NCI-H1417 (cell line): Measurements from ENCODE around the gene RPS3.

Experiments used
- DNase-seq, 3 experiments: peaks; one replicate each; lab custom pipeline; 2025; lab: John Stamatoyannopoulos, UW

RPS3 gene

GRCh38 chr11:75413864-75414263 is 14.5 kb downstream of the RPS3 start:
- no peak for DNase-seq

DNA sequence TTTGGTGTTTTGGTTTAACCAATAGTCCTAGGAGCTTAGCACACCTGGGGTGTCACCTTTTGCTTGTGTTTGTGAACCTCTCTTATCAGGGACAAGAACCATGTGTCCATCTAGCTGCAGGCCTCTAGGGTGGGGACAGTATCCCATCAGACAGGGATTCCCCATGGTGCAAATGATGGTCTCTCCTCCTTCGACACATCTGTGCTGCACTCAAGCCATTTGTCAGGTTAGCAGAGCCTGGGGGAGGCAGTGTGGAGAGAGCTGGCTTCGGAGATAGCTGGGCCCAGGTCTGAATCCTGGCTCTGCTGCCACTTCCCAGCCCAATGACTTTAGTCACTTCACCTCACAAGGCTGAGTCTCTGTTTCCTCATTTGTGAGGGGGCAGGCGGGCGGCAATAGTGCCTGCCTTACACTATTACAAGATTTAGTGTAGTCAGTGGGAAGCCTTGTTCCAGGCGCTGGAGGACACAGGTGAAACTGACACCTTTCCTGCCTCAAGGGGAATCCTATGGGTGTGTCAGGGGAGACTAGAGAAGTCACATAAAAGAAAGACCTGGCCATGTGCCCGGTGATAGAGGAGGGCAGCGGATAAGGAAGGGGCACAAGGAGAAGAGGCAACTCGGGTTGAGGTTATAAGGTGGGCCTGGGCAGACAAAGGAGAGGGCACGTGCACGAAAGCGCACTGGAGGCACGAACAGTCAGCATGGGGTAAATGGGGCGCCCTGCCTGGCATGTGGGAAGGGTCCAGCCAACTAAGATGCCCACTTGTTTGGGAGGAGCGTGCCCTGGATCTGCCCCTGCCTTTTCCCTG is 21.1 kb downstream of the RPS3 start:
- peak in 1 of 3 experiments; percentile 10 for DNase-seq

- DNase-seq, result no peak
These were observed 21.8 kb downstream of the RPS3 start for GRCh38 chr11:75421035-75421602.

DNA sequence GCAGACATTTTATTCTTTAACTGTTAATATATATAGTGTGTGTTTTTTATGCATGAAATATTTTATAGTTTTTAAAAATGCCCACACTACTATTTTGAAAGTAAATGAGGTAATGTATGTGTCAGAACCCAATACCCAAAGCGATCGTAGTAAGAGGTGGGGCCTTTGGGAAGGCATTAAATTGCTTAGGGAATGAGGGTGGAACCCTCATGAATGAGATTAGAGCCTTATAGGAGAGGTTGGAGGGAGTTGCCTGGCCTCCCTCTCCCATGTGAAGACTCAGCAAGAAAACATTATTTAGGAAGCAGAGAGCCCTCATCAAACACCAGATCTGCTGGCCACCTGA is 22.6 kb downstream of the RPS3 start:
- DNase-seq, result no peak

GRCh38 chr11:75422248-75423231 is 23.2 kb downstream of the RPS3 start:
- DNase-seq, result peak; percentile 30 to 86 (median 64)

DNA sequence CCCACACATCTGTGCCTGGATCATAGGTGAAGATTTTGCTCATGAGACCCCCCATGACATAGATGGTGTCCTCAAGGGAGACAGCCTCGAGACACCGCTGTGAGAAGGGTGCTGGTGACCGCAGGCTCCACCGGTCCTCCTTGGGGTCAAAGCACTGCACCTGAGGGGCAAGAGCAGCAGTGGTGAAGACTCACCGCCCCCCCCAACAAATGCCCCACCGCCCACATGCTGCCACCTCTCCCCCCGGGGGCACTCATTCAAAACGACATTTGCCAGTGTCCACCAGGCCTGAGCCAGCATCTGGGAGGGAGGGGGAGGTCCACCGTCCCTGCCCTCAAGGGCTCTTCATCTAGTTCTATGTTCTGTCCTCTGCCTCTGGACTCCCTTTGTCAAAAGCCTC is 24.4 kb downstream of the RPS3 start:
- no peak for DNase-seq

GRCh38 chr11:75424396-75424795 is 25.1 kb downstream of the RPS3 start:
- peak; percentile 32 to 68 (median 35) for DNase-seq

- no peak for DNase-seq
These were observed 26.1 kb downstream of the RPS3 start for GRCh38 chr11:75425422-75425821.

DNA sequence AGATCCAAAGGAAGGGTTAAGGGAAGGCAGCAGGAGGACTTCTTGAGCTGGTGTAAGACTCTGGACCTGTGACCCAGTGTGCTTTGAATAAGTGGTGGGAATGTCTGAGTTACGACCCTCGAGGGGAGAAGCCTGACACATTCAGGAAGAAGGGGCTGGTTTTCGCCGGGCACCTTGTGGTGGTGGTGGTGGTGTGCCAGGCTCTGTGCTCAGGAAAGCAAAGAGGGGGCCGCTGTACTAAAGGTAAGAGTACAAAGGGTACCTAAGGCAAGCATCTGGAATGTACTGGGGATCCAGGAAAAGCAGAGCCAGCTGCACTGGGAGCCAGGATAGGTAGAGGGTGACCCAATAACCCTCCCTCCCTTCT is 27.4 kb downstream of the RPS3 start:
- no peak for DNase-seq

- DNase-seq, result no peak
These were observed 27.9 kb downstream of the RPS3 start for GRCh38 chr11:75427181-75427580.

- DNase-seq, result no peak
These were observed 29.0 kb downstream of the RPS3 start for GRCh38 chr11:75428281-75428724.

- no peak for DNase-seq
These were observed 29.8 kb downstream of the RPS3 start for GRCh38 chr11:75428989-75429640.

DNA sequence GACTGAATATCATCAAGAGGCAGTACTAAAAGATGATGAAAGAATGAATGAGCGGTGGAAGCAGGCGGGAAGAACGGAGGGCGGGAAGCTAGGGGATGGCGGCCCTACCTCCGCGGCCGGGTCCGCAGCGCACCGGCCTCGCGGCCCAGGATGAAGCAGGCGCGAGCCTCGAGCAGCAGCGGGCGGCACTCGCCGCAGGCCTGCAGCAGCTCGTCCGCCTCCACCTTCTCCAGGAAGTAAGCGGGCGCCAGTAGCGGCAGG is 30.3 kb downstream of the RPS3 start:
- no peak for DNase-seq

DNA sequence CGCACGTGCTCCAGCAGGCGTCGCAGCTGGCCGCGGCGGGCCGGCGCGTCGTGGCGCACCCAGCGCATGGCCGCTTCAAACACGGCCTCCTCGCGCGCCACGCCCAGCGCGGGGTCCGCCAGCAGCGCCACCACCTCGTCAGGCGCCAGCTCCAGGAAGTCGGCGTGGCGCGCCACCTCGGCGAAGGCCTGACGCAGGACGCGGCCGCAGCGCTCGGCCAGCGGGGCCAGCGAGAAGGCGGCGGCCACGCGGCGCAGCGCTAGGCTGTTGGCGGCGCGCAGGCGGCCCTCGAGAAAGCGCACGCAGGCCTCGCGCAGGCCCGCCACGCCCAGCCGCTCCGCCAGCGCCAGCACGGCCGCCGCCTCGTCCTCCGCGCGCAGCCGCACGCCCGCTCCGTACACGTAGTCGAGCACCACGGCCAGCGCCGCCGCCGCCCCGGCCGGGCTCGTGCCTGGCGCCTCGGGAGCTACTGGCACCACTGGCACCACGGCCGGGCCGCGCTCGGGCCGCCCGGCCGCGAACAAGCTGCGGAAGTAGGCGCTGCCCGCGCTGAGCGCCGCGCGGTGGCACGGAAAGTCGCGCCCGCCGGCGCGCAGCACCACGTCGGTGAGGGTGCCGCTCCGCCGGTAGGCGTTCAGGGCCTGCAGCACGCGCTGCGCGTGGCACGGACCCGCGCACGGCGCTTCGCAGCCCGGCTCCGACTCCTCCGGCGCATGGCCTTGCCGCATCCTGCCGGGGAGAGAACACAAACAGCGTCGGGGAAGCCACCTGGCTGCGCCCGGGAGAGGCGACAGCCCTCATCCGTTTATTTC is 30.8 kb downstream of the RPS3 start:
- peak; percentile 59 to 96 (median 93) for DNase-seq

GRCh38 chr11:75430714-75431532 is 31.6 kb downstream of the RPS3 start:
- peak in 1 of 3 experiments; percentile 84 for DNase-seq

GRCh38 chr11:75431533-75432525 is 32.5 kb downstream of the RPS3 start:
- no peak for DNase-seq

- peak; percentile 25 to 55 (median 53) for DNase-seq
These were observed 33.6 kb downstream of the RPS3 start, which contains the start of gene KLHL35 for GRCh38 chr11:75432911-75433321. Gene KLHL35 (minus strand): TSS chr11:75433203. CDS start chr11:75430629, 2,574 bp downstream.

DNA sequence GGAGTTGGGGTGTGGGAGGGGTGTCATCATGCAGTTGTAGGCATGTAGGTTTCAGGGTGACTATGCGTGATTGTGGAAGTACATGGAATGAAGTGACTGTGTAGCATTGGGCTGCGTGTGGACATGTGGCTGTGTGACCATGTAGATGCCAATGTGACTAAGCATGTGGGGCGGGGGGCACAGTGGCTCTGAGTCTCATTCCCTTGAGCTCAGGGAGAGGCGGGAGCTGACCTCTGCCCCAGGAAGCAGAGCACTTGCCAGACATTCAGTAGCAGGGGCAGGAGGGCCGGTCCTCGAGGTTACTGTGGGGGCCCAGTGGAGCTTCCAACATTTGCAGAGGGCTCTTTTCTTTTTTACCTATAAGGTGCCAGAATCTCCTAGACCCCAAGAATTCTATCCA is 34.1 kb downstream of the RPS3 start:
- DNase-seq, result no peak

DNA sequence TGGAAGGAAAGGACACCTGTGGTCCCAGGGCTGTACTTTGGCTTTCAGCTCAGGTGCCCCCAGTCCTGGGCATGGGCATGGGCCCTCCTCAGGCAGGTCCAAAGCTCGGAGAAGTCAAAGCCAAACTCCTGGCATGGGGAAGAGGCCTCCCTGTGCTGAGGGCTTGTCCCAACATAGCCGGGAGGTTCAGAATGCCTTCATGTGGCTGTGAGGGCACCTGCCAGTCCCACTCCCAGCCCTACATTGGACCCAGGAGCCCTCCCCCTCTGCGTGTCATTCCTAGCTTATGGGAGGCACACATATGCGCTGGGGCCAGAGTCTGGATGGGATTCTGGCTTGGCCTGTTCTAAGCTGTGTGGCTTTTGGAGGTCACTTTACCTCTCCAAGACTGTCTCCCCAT is 34.7 kb downstream of the RPS3 start:
- no peak for DNase-seq
